ACC112 (cell line): ENCODE measurements around the gene KDM4B.

Source experiments
- H2AFZ ChIP-seq: fragments of 200-600 bp; sonication (generic); one replicate; pipeline ENCODE4 v1.6.0; 2017; ENCODE audit warnings: antibody characterized with exemption, low read length; ENCODE audit not compliant: unreplicated experiment
- H3K27ac ChIP-seq: fragments of 200-600 bp; sonication (generic); 2 replicates; pipeline ENCODE4 v1.5.1; 2014; ENCODE audit warnings: low read depth, mild to moderate bottlenecking, antibody characterized with exemption, low read length, moderate library complexity
- H3K27me3 ChIP-seq: fragments of 200-600 bp; sonication (generic); 2 replicates; pipeline ENCODE4 v1.6.1; 2014; ENCODE audit warnings: mild to moderate bottlenecking, antibody characterized with exemption, low read length, moderate library complexity, mixed read lengths; ENCODE audit not compliant: insufficient read depth
- H3K36me3 ChIP-seq: fragments of 200-600 bp; sonication (generic); 2 replicates; pipeline ENCODE4 v1.6.1; 2016; ENCODE audit warnings: mild to moderate bottlenecking, antibody characterized with exemption, low read length, moderate library complexity, mixed read lengths; ENCODE audit not compliant: insufficient read depth
- H3K4me1 ChIP-seq: fragments of 200-600 bp; sonication (generic); one replicate; pipeline ENCODE4 v1.6.1; 2016; ENCODE audit warnings: low read length, mixed read lengths; ENCODE audit not compliant: insufficient read depth, unreplicated experiment, control insufficient read depth
- H3K4me3 ChIP-seq: fragments of 200-600 bp; sonication (generic); 2 replicates; pipeline ENCODE4 v1.5.1; 2014; ENCODE audit warnings: mild to moderate bottlenecking, low read depth, low read length
- H3K79me2 ChIP-seq: fragments of 200-600 bp; sonication (generic); one replicate; pipeline ENCODE4 v1.6.0; 2016; ENCODE audit warnings: low read length; ENCODE audit not compliant: control insufficient read depth, unreplicated experiment, insufficient read depth

The KDM4B gene

DNA sequence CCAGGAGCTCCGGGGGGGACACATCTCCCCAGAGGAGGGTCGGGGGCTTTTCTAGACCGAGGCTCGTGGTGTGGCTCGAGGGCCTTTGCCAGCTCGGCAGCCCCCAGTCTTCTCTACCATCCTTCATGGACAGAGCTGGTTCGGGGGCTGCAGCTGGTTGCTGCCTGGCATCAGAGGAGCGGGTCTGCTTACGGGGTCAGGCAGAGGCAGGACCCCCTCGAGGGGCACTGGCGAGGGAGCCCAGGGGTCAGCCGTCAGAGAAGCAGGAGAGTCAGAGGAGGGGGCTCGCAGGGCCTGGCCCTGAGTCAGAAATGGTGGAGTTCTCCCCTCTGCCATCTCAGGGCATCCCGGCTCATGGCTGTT lies 123.5 kb downstream of the KDM4B start:
- Histone ChIP-seq H2AFZ (no peak overlapping the region), H3K36me3 (no peaks in the 10 kb centered on the region), H3K27me3 (no peaks in the 10 kb centered on the region), H3K79me2 (no peaks in the 10 kb centered on the region), H3K27ac (no peak overlapping the region), H3K4me3 (no peak overlapping the region), H3K4me1 (peaks cover 7% of the 10 kb centered on the region)

- H3K27me3 ChIP-seq: no peaks in the 10 kb centered on the region
- H3K79me2 ChIP-seq: no peaks in the 10 kb centered on the region
- H3K4me3 ChIP-seq: no peak overlapping the region
- H3K4me1 ChIP-seq: peaks cover 7% of the 10 kb centered on the region
- H2AFZ ChIP-seq: no peak overlapping the region
- H3K36me3 ChIP-seq: 0 out of 2 replicates have a peak, but pooled peaks cover 3% of the 10 kb centered on the region
- H3K27ac ChIP-seq: no peak overlapping the region
Observed at GRCh38 chr19:5093297-5093928, 124.5 kb downstream of the KDM4B start.

DNA sequence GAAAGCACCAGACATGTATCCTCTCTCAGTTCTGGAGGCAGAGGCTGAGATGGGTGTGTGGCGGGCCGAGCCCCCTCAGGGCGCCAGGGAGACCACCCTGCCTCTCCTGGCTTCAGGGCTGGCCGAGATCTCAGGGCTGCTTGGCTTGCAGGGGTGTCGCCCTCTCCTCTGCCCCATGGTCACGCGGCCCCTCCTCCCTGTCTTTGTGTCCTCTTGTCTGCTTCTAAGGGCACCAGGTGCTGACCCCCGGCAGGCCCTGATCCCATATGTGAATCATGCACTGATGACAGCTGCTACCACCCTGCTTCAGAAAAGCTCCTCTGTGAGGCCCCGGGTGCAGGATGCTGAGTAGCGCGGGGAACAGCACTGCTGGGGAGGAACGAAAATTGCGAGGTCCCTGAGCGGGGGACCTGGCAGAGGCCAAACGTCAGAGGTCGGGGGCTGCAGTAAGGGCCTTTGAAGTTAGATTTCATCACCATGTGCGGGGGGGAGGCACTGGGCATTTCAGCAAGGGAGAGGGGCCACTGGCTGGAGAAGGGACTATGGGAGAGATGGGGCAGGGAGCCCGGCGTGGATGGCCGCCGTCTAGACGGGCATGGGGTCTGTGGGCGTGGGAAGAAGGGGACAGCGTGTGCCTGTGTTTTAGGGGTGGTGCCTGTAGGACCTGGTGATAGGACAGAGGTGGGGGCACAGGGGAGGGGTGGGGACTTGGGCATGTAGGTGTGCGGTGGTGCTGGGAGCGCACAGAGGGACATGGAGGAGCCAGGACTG lies 125.2 kb downstream of the KDM4B start:
- Histone ChIP-seq H3K79me2 (no peaks in the 10 kb centered on the region), H3K4me1 (peaks cover 7% of the 10 kb centered on the region), H2AFZ (no peak overlapping the region), H3K27ac (no peak overlapping the region), H3K36me3 (peaks cover 7% of the 10 kb centered on the region; the same call in 1 of the 2 replicates), H3K4me3 (no peak overlapping the region), H3K27me3 (no peaks in the 10 kb centered on the region)

GRCh38 chr19:5094768-5095567 lies 126.1 kb downstream of the KDM4B start:
- no peak overlapping the region for H3K4me3 ChIP-seq
- no peaks in the 10 kb centered on the region for H3K79me2 ChIP-seq
- H2AFZ ChIP-seq: no peak overlapping the region
- no peak overlapping the region for H3K27ac ChIP-seq
- peaks cover 7% of the 10 kb centered on the region for H3K4me1 ChIP-seq
- H3K27me3 ChIP-seq: no peaks in the 10 kb centered on the region
- H3K36me3 ChIP-seq: peaks cover 15% of the 10 kb centered on the region

GRCh38 chr19:5095568-5095850 lies 126.6 kb downstream of the KDM4B start:
- peaks cover 7% of the 10 kb centered on the region for H3K4me1 ChIP-seq

DNA sequence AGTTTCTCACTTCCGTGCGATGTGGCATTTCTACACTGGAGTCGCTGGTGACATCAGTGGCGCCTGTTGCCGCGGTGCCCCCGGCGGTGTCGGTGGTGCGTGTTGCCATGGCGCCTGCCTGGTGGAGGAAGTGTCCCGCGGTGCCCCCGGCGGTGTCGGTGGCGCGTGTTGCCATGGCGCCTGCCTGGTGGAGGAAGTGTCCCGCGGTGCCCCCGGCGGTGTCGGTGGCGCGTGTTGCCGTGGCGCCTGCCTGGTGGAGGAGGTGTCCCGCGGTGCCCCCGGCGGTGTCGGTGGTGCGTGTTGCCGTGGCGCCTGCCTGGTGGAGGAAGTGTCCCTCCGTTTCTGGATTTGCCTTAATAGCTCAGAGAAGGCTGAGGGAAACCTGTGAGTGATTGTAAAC lies 127.6 kb downstream of the KDM4B start:
- Histone ChIP-seq H3K27me3 (no peaks in the 10 kb centered on the region), H3K36me3 (peaks cover 19% of the 10 kb centered on the region), H3K4me1 (no peaks in the 10 kb centered on the region), H2AFZ (no peak overlapping the region), H3K79me2 (no peaks in the 10 kb centered on the region), H3K27ac (no peak overlapping the region), H3K4me3 (no peak overlapping the region)

More at GRCh38 chr19:5095568-5095850, 126.6 kb downstream of the KDM4B start:
- H2AFZ ChIP-seq: no peak overlapping the region
- H3K27ac ChIP-seq: no peak overlapping the region
- H3K4me3 ChIP-seq: no peak overlapping the region
- H3K27me3 ChIP-seq: no peaks in the 10 kb centered on the region
- H3K36me3 ChIP-seq: peaks cover 19% of the 10 kb centered on the region
- no peaks in the 10 kb centered on the region for H3K79me2 ChIP-seq

DNA sequence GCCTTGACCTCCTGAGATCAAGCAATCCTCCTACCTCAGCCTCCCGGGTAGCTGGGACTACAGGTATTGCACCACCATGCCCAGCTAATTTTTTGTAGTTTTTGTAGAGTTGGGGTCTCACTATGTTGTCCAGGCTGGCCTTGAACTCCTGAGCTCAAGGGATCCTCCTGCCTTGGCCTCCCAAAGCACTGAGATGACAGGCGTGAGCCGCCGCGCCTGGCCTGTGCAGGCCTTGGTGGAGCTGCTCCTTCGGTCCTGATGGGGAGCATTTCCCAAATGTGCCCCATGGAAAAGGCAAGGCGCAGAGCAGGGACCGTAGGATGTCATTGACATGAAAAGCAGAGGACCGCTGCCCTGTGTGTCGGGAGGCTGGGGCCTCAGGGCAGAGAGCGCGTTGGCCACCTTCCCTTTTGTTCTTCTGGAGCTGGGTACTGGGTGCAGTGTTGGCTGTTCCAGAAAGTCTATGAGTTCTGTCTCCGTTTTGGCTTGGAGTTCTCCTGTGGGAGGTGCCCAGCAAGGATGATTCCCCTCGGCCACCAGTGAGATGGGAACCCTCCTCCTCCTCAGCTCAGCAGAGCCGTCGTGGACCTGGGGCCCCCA lies 128.5 kb downstream of the KDM4B start:
- no peak overlapping the region for H3K27ac ChIP-seq
- no peak overlapping the region for H2AFZ ChIP-seq
- H3K79me2 ChIP-seq: no peaks in the 10 kb centered on the region
- no peak overlapping the region for H3K4me3 ChIP-seq
- H3K36me3 ChIP-seq: peaks cover 19% of the 10 kb centered on the region
- no peaks in the 10 kb centered on the region for H3K27me3 ChIP-seq
- H3K4me1 ChIP-seq: no peaks in the 10 kb centered on the region

- Histone ChIP-seq H2AFZ (no peak overlapping the region), H3K4me1 (no peaks in the 10 kb centered on the region), H3K36me3 (peaks cover 19% of the 10 kb centered on the region), H3K27ac (no peak overlapping the region), H3K27me3 (no peaks in the 10 kb centered on the region), H3K79me2 (no peaks in the 10 kb centered on the region), H3K4me3 (no peak overlapping the region)
Observed at GRCh38 chr19:5097959-5098623, 129.2 kb downstream of the KDM4B start.

DNA sequence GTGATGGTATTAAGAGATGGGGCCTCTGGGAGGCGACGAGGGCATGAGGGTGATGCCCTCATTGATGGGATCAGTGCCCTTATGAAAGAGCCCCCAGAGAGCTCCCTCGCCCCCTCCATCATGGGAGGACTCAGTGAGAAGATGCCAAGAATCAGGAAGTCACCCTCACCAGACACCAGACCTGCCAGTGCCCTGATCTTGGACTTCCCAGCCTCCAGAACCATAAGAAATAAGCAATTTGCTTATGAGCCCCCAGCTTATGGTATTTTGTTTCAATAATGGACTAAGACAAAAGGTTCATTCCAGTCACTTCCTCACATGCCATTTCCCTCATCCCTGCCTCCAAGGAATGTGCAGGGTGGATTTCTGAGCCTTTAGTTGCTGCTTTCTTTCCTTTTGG lies 129.7 kb downstream of the KDM4B start:
- no peaks in the 10 kb centered on the region for H3K79me2 ChIP-seq
- no peak overlapping the region for H3K4me3 ChIP-seq
- no peak overlapping the region for H2AFZ ChIP-seq
- H3K27ac ChIP-seq: no peak overlapping the region
- H3K4me1 ChIP-seq: no peaks in the 10 kb centered on the region
- H3K36me3 ChIP-seq: peaks cover 19% of the 10 kb centered on the region
- no peaks in the 10 kb centered on the region for H3K27me3 ChIP-seq

DNA sequence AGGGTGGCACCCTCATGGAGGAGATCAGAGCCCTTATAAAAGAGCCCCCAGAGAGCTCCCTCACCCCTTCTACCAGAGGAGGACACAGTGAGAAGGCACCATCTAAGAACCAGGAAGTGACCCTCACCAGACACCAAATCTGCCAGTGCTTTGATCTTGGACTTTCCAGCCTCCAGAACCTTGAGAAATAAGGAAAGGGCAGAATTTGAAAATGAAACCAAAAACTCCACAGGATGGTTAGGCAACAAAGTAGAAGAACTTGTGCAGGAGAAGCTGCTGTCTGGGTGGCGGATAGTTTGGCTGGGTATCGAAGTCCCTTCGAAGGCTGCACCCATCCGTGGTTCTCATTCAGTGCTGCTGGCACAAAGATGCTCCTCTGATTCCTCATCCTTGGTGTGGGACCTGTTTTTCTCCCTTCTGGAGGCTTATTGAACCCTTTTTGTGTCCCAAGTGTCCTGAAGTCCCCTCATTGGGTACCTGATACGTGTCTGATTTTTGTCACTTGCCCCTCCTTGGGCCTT lies 130.8 kb downstream of the KDM4B start:
- no peaks in the 10 kb centered on the region for H3K4me1 ChIP-seq
- H3K27me3 ChIP-seq: no peaks in the 10 kb centered on the region
- no peaks in the 10 kb centered on the region for H3K79me2 ChIP-seq
- H2AFZ ChIP-seq: no peak overlapping the region
- no peak overlapping the region for H3K4me3 ChIP-seq
- H3K27ac ChIP-seq: no peak overlapping the region
- peaks cover 19% of the 10 kb centered on the region for H3K36me3 ChIP-seq
